ENCODE data around the gene TBC1D8. TPM values are rescaled to one million over a fixed set of nuclear protein-coding genes. Genes with fewer than 3 reads are reported as not detected.

Gene TBC1D8
- total and polyA plus RNA-seq, 2 of the 8 experiments (the other 6 are each of a cell fraction or from before 2014, with no cell fraction given): 20.8 to 21.8 TPM

- Histone ChIP-seq H3K4ac (replicated peaks; ENCODE audit: insufficient read length, low read depth, low read length) (no peak overlapping the region), H2BK20ac (ENCODE audit: low read length) (no peak overlapping the region), H2BK5ac (ENCODE audit: low read depth, low read length) (no peak overlapping the region), H3K18ac (ENCODE audit: extremely low read depth, low read length) (no peak overlapping the region), H3K27ac (ENCODE audit: low read depth, low read length) (no peak overlapping the region), H2BK15ac (ENCODE audit: low read length) (no peak overlapping the region), H3K79me1 (ENCODE audit: low read depth, low read length) (no peaks in the 10 kb centered on the region), H3K56ac (replicated peaks; ENCODE audit: insufficient read length, low read depth, low read length) (no peak overlapping the region), H3K4me2 (ENCODE audit: insufficient read depth in 1 of 2, low read depth in 2 of 2, low read length in 2 of 2) (no peak overlapping the region), H4K91ac (replicated peaks; ENCODE audit: insufficient read length, low read length) (no peak overlapping the region), H3K9ac (replicated peaks in 1 of 4; ENCODE audit: extremely low read depth in 1 of 4, low read depth in 3 of 4, low read length in 3 of 4) (no peak overlapping the region), H3K4me3 (ENCODE audit: extremely low read depth in 1 of 4, insufficient read depth in 2 of 4, low read depth in 3 of 4, low read length in 4 of 4) (no peak overlapping the region), H2BK12ac (ENCODE audit: low read depth, low read length) (no peak overlapping the region), H2BK120ac (replicated peaks; ENCODE audit: low read depth, low read length) (no peak overlapping the region), H3K27me3 (replicated peaks in 1 of 4; ENCODE audit: control insufficient read depth in 3 of 4, extremely low read depth in 1 of 4, insufficient read depth in 3 of 4, low read length in 3 of 4) (no peaks in the 10 kb centered on the region), H4K8ac (ENCODE audit: extremely low read depth, insufficient read depth, low read length) (no peak overlapping the region), H4K5ac (ENCODE audit: insufficient read length, low read depth, low read length) (no peak overlapping the region), H3K36me3 (ENCODE audit: control insufficient read depth in 2 of 4, insufficient read depth in 4 of 4, low read length in 3 of 4) (no peaks in the 10 kb centered on the region), H3K9me3 (ENCODE audit: insufficient read depth in 2 of 2, low read depth in 1 of 2, low read length in 1 of 2) (no peaks in the 10 kb centered on the region), H2AK5ac (ENCODE audit: low read depth, low read length) (no peak overlapping the region), H3K23ac (ENCODE audit: insufficient read length) (no peak overlapping the region), H4K20me1 (replicated peaks in 1 of 2; ENCODE audit: control insufficient read depth in 1 of 2, insufficient read depth in 2 of 2, low read length in 2 of 2) (no peaks in the 10 kb centered on the region), H3K14ac (ENCODE audit: insufficient read length) (no peak overlapping the region), H2AFZ (ENCODE audit: low read length) (no peak overlapping the region), H3K4me1 (replicated peaks in 1 of 4; ENCODE audit: control insufficient read depth in 3 of 4, insufficient read depth in 4 of 4, low read length in 3 of 4) (peaks cover 0 to 3% (median 1%) of the 10 kb centered on the region in 4 experiments; a peak in 2 of 7 replicates), H3K79me2 (ENCODE audit: control insufficient read depth in 1 of 2, insufficient read depth in 2 of 2, low read length in 2 of 2) (no peaks in the 10 kb centered on the region), H3K23me2 (ENCODE audit: low read depth, low read length) (no peaks in the 10 kb centered on the region; the same call in 1 of the 2 replicates)
- FAIRE-seq (no peak), DNase-seq (ENCODE audit: low read depth in 1 of 2, low spot score in 2 of 2) (no peak)
- POLR2A ChIA-PET (ENCODE audit: partially characterized antibody): interaction anchor here (1.3 to 3.0 kb wide), 3 partner anchors 15 to 425 kb away, joined by 4 to 17 read pairs (median 6); partner anchors contain the start of genes PDCL3 and RPL31
- CTCF ChIA-PET (ENCODE audit: partially characterized antibody): interaction anchor here (0.7 to 2.0 kb wide), 6 partner anchors 86 to 393 kb away, joined by 3 to 10 read pairs (median 6); no protein-coding TSS in a partner anchor
- WGBS, 2 experiments (ENCODE audit: extremely low coverage in 1 of 2, insufficient coverage in 1 of 2, insufficient read length in 1 of 2, insufficient replicate concordance in 2 of 2, low coverage in 1 of 2, low lambda C conversion rate in 2 of 2, missing lambda C conversion rate in 1 of 2): 90% methylated on average over 3 of the region's 3 CpGs; no CpG with 5 or more reads in 1 of the 2 experiments
- TF ChIP-seq ATF3 (IDR thresholded peaks at IDR 0.05; ENCODE audit: insufficient read depth, low read depth, low read length): no peak
- no peak for TF ChIP-seq MAX (IDR thresholded peaks at IDR 0.05)
- no peak for TF ChIP-seq CTBP2 (IDR thresholded peaks at IDR 0.05; ENCODE audit: borderline replicate concordance, insufficient read depth, insufficient read length, low read length)
- no peak for TF ChIP-seq CHD1 (IDR thresholded peaks at IDR 0.05; ENCODE audit: low read depth, low read length)
Measured at GRCh38 chr2:100987536-100987935, 163.6 kb downstream of the TBC1D8 start.
